ENCODE results near the gene OLFML2A.

Gene OLFML2A

GRCh38 chr9:124797343-124798103, 20.6 kb downstream of the OLFML2A start:
- no peak for DNase-seq (ENCODE audit: low spot score)

GRCh38 chr9:124799274-124800006, 22.5 kb downstream of the OLFML2A start:
- no peak for DNase-seq (ENCODE audit: low spot score)

GRCh38 chr9:124800306-124801259, 23.6 kb downstream of the OLFML2A start:
- no peak for DNase-seq (ENCODE audit: low spot score)

- DNase-seq (ENCODE audit: low spot score): no peak
Observed at GRCh38 chr9:124801356-124801755, 24.4 kb downstream of the OLFML2A start.

- DNase-seq (ENCODE audit: low spot score): no peak
Observed at GRCh38 chr9:124802426-124802825, 25.5 kb downstream of the OLFML2A start.

- no peak for DNase-seq (ENCODE audit: low spot score)
Observed at GRCh38 chr9:124803911-124804310, 27.0 kb downstream of the OLFML2A start.

GRCh38 chr9:124805186-124805585, 28.3 kb downstream of the OLFML2A start:
- DNase-seq (ENCODE audit: low spot score): no peak

- no peak for DNase-seq (ENCODE audit: low spot score)
Observed at GRCh38 chr9:124808246-124808956, 31.5 kb downstream of the OLFML2A start.

- no peak for DNase-seq (ENCODE audit: low spot score)
Observed at GRCh38 chr9:124809211-124809610, 32.3 kb downstream of the OLFML2A start.

- DNase-seq (ENCODE audit: low spot score): no peak
Observed at GRCh38 chr9:124809741-124810500, 33.0 kb downstream of the OLFML2A start.

GRCh38 chr9:124810663-124811355, 33.9 kb downstream of the OLFML2A start:
- peak; percentile 81 for DNase-seq (ENCODE audit: low spot score)

GRCh38 chr9:124812441-124812876, 35.5 kb downstream of the OLFML2A start:
- DNase-seq (ENCODE audit: low spot score): no peak

GRCh38 chr9:124813041-124813440, 36.1 kb downstream of the OLFML2A start:
- DNase-seq (ENCODE audit: low spot score): no peak

GRCh38 chr9:124813501-124814163, 36.7 kb downstream of the OLFML2A start:
- DNase-seq (ENCODE audit: low spot score): no peak

GRCh38 chr9:124814164-124814535, 37.2 kb downstream of the OLFML2A start:
- no peak for DNase-seq (ENCODE audit: low spot score)

GRCh38 chr9:124815601-124816000, 38.7 kb downstream of the OLFML2A start:
- DNase-seq (ENCODE audit: low spot score): no peak

GRCh38 chr9:124818431-124819281, 41.7 kb downstream of the OLFML2A start:
- DNase-seq (ENCODE audit: low spot score): no peak

GRCh38 chr9:124820698-124821623, 44.0 kb downstream of the OLFML2A start:
- no peak for DNase-seq (ENCODE audit: low spot score)

Measured in ecto neural progenitor cell (in vitro differentiated cells).